DND-41 (cell line): ENCODE data around the gene RGS3.

Experiments used
- ATAC-seq: fragments of 200-7000 bp; cut with Tn5 transposase; 3 replicates; pipeline ENCODE4 v1.9.1; 2021; ENCODE audit warnings: low read depth; ENCODE audit not compliant: insufficient read depth
- DNase-seq: peaks from one replicate; pipeline ENCODE4 v3.0.0-alpha.2; 2020
- H2AFZ ChIP-seq: 2 replicates; pipeline ENCODE4 v1.6.0; 2012; ENCODE audit warnings: low read depth, low read length
- H3K27ac ChIP-seq: 2 replicates; pipeline ENCODE4 v1.5.1; 2012; ENCODE audit warnings: low read length, inconsistent platforms
- H3K27me3 ChIP-seq: fragments of 200-600 bp; sonication (generic); 2 replicates; pipeline ENCODE4 v1.6.0; 2012; ENCODE audit warnings: low read length, mild to moderate bottlenecking, inconsistent platforms; ENCODE audit not compliant: insufficient read depth, poor library complexity
- H3K36me3 ChIP-seq: 2 replicates; pipeline ENCODE4 v1.5.1; 2012; ENCODE audit warnings: low read length, inconsistent platforms; ENCODE audit not compliant: insufficient read depth
- H3K4me1 ChIP-seq: 2 replicates; pipeline ENCODE4 v1.5.1; 2012; ENCODE audit warnings: mild to moderate bottlenecking, low read length; ENCODE audit not compliant: insufficient read depth
- H3K4me2 ChIP-seq: 2 replicates; pipeline ENCODE4 v1.6.0; 2012; ENCODE audit warnings: mild to moderate bottlenecking, moderate library complexity, low read length, inconsistent platforms; ENCODE audit not compliant: insufficient read depth
- H3K4me3 ChIP-seq, 2 experiments: fragments of 200-600 bp in 1 of 2; shearing (Covaris generic) in 1 of 2; 2 replicates each; pipeline ENCODE4 v1.5.1; 2012 to 2016; ENCODE audit warnings: inconsistent platforms in 2 of 2, low read length in 2 of 2, mild to moderate bottlenecking in 2 of 2, low read depth in 1 of 2, moderate library complexity in 1 of 2
- H3K79me2 ChIP-seq: 2 replicates; pipeline ENCODE4 v1.6.0; 2012; ENCODE audit warnings: low read length, inconsistent platforms; ENCODE audit not compliant: insufficient read depth
- H3K9ac ChIP-seq: 2 replicates; pipeline ENCODE4 v1.6.0; 2012; ENCODE audit warnings: low read depth, mild to moderate bottlenecking, inconsistent platforms, low read length, moderate library complexity
- H3K9me3 ChIP-seq: 2 replicates; pipeline ENCODE4 v1.5.1; 2012; ENCODE audit warnings: low read length, moderate library complexity, mild to moderate bottlenecking, inconsistent platforms; ENCODE audit not compliant: insufficient read depth, severe bottlenecking
- H4K20me1 ChIP-seq: 2 replicates; pipeline ENCODE4 v1.6.0; 2012; ENCODE audit warnings: low read length; ENCODE audit not compliant: insufficient read depth
- EZH2 ChIP-seq: IDR thresholded peaks from 3 replicates; pipeline ENCODE4 v1.6.1; 2012; ENCODE audit warnings: borderline replicate concordance, low read depth, mild to moderate bottlenecking, moderate library complexity, low read length, inconsistent platforms; ENCODE audit not compliant: severe bottlenecking
- TF ChIP-seq, protein P1 (sequence below): IDR thresholded peaks from 2 replicates; pipeline ENCODE4 v1.5.1; 2012; ENCODE audit warnings: borderline replicate concordance, low read length, moderate library complexity, mild to moderate bottlenecking; ENCODE audit not compliant: poor library complexity, severe bottlenecking; ENCODE audit errors: extremely low read depth

Gene RGS3

DNA sequence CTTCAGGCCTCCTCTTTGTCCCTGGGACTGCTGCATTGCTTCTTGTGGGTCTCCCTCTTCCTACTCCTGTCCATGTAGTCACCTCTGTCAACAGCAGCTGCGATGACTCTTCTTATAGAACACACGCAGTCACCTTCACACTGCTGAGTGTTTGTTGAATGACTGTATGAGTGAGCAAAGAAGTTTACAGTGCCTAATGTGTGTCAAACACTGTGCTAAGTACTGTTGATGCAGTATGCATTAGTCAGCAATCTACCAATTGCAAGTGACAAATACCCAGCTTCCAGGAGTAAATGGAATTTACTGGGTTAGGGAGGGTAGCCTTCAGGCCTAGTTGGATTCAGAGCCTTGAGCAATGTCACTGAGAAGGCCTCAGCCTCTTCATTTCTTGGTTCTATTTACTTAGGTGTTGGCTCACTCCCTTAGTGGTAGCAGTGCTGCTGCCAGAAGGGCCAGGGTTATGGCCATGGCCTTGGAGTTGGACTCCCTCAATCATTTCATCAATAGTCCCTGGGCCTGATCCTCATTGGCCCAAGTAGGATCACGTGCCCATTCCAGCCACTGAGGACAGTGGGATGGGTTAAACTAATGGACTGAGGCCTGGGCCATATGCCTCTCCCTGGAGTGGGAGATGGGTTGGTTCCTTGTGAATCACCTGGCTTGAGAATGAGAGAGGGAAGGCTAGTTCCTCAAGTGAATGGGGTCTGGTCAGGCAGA lies 93.5 kb downstream of the RGS3 start:
- H4K20me1 ChIP-seq: no peaks in the 10 kb centered on the region
- no peak for ATAC-seq
- H3K4me2 ChIP-seq: no peak overlapping the region

DNA sequence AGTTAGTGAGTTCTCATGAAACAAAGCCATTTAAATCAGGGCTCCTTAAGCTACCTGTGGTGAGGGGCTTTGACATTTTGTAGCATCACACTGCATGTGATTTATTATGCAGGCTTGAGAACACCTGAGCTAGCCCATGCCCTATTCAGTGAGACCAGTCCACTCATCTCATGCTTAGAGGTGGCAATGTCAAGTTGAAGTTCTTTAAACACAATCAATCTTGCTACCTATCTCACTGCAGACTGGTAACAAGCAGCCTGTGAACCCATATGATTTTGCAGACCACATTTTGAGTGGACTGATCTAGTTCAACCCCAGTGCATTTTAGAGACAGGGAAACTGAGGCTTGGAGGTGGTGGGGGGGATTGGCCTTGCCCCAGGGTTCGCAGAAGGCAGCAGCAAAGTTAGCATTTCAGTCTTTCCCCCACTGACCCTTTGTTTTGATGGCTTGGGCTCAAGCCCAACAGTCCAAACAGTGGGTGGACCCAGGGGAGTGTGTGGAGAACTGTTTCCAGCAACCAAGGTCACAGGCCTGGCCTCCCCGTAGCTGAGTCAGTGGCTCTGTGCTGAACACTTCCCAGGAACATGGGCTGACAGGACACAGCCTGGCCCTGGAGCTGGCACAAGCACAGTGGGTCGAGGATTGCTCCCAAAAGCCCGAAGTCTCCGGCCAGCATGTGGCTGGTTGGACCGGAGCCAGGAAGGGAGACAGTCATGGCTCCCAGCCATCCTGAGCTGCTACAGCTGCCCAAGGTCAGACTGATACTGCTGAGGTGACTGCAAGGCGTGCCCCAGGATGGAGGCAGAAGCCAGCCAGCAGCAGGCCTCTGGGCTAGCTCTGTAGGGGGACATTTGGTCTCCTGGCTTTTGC lies 95.3 kb downstream of the RGS3 start:
- H2AFZ ChIP-seq: no peak overlapping the region
- H3K4me2 ChIP-seq: no peak overlapping the region
- no peak for TF ChIP-seq EZH2
- TF ChIP-seq, protein P1, sequence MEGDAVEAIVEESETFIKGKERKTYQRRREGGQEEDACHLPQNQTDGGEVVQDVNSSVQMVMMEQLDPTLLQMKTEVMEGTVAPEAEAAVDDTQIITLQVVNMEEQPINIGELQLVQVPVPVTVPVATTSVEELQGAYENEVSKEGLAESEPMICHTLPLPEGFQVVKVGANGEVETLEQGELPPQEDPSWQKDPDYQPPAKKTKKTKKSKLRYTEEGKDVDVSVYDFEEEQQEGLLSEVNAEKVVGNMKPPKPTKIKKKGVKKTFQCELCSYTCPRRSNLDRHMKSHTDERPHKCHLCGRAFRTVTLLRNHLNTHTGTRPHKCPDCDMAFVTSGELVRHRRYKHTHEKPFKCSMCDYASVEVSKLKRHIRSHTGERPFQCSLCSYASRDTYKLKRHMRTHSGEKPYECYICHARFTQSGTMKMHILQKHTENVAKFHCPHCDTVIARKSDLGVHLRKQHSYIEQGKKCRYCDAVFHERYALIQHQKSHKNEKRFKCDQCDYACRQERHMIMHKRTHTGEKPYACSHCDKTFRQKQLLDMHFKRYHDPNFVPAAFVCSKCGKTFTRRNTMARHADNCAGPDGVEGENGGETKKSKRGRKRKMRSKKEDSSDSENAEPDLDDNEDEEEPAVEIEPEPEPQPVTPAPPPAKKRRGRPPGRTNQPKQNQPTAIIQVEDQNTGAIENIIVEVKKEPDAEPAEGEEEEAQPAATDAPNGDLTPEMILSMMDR: no peak
- H3K36me3 ChIP-seq: no peaks in the 10 kb centered on the region
- DNase-seq: no peak
- H3K27me3 ChIP-seq: no peaks in the 10 kb centered on the region
- H4K20me1 ChIP-seq: no peaks in the 10 kb centered on the region
- H3K9me3 ChIP-seq: no peaks in the 10 kb centered on the region
- no peak overlapping the region for H3K4me3 ChIP-seq
- ATAC-seq: no peak
- H3K4me1 ChIP-seq: no peaks in the 10 kb centered on the region
- H3K9ac ChIP-seq: no peak overlapping the region
- H3K27ac ChIP-seq: no peak overlapping the region
- no peaks in the 10 kb centered on the region for H3K79me2 ChIP-seq

More for the DNA sequence above, 93.5 kb downstream of the RGS3 start:
- no peak for DNase-seq
- H2AFZ ChIP-seq: no peak overlapping the region
- H3K4me3 ChIP-seq: no peak overlapping the region
- no peaks in the 10 kb centered on the region for H3K27me3 ChIP-seq
- no peak for TF ChIP-seq EZH2
- TF ChIP-seq, protein P1: no peak
- H3K9me3 ChIP-seq: no peaks in the 10 kb centered on the region
- H3K4me1 ChIP-seq: no peaks in the 10 kb centered on the region
- no peak overlapping the region for H3K9ac ChIP-seq
- no peaks in the 10 kb centered on the region for H3K79me2 ChIP-seq
- H3K27ac ChIP-seq: no peak overlapping the region
- no peaks in the 10 kb centered on the region for H3K36me3 ChIP-seq

DNA sequence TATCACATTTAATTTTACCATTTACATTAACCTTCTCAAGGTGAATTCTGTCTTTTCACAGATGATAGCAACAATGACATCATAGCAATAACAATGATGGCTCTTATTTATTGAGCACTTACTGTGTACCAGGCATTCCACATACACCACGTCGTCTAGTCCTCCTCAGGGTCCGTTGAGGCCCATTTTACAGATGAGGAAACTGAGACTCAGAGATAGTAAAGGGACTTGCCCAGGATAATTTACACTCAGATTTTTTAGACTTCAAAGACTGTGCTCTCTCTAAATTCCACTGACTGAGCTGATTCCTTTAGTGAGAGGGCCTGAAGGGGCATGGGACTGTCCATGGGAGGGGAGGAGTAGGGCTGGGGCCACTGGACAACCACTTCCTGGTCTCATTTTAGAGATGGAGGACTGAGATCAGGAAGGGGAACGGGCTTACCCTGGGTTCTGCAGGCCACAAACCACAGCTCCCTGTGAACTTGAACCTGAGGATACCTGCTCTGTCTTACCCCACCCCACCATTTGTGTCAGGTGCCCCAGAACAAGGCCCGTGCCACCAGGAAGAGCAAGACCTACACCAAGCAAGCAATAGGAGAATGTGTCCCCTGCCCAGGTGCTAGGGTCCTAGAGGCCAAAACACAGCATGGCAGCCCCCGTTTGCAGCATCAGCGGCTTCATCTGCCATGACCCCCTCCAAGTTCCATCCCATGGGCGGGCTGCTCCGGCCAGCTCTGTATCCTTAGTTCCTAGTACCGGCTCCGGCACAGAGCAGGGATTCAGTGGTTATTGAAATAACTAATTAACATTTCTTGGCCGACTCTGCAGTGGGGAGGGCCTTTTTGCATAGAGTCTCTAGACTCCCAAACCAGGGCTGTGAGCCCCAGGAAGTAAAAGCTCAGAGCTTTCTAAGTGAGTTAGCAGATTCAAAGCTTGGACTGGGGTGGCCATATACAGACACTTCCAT lies 96.6 kb downstream of the RGS3 start:
- TF ChIP-seq EZH2: no peak
- TF ChIP-seq, protein P1: no peak
- Histone ChIP-seq H3K27me3 (no peaks in the 10 kb centered on the region), H2AFZ (no peak overlapping the region), H3K9ac (no peak overlapping the region), H3K36me3 (no peaks in the 10 kb centered on the region), H3K27ac (no peak overlapping the region), H3K79me2 (no peaks in the 10 kb centered on the region), H3K9me3 (no peaks in the 10 kb centered on the region), H4K20me1 (no peaks in the 10 kb centered on the region), H3K4me3 (no peak overlapping the region), H3K4me2 (no peak overlapping the region), H3K4me1 (no peaks in the 10 kb centered on the region)
- ATAC-seq: no peak
- DNase-seq: no peak
